IMR-90 (cell line): Measurements from ENCODE around the gene ZNF48. TPM values are rescaled to one million over a fixed set of nuclear protein-coding genes. Genes with fewer than 3 reads are reported as not detected.

Source experiments
- ATAC-seq: fragments of 200-7000 bp; cut with Tn5 transposase; 2 replicates; pipeline ENCODE4 v1.9.1; 2020; ENCODE audit warnings: low read depth, mild to moderate bottlenecking, moderate library complexity
- BruUV-seq: library from RNA; stranded (reverse); fragments of 400-500 nt; replicated peaks from 2 replicates; lab custom pipeline; 2021; lab: Mats Ljungman, UMichigan
- CTCF ChIA-PET: fragments of 300-600 bp; formaldehyde crosslinking; extraction: SDS; loops from one replicate; lab custom pipeline; 2021; ENCODE audit warnings: antibody characterized with exemption; lab: Yijun Ruan, JAX
- POLR2A ChIA-PET: fragments of 300-600 bp; sonication (Branson Sonifier 250); formaldehyde crosslinking; loops from one replicate; lab custom pipeline; 2022; ENCODE audit warnings: antibody characterized with exemption; ENCODE audit not compliant: unreplicated experiment; lab: Charles Lee
- DNase-seq: peaks from one replicate; pipeline ENCODE4 v3.0.0; 2013
- H2AFZ ChIP-seq: replicated peaks from 2 replicates; pipeline ENCODE3; 2013; ENCODE audit warnings: low read length, mild to moderate bottlenecking; ENCODE audit not compliant: poor library complexity
- H2AK5ac ChIP-seq: 2 replicates; pipeline ENCODE4 v1.6.1; 2013; ENCODE audit warnings: low read depth, low read length, inconsistent platforms
- H2AK9ac ChIP-seq: replicated peaks from 2 replicates; pipeline ENCODE3; 2013; ENCODE audit warnings: mild to moderate bottlenecking, low read depth, low read length, moderate library complexity; ENCODE audit not compliant: poor library complexity
- H2BK120ac ChIP-seq: 2 replicates; pipeline ENCODE4 v1.6.1; 2013; ENCODE audit warnings: low read depth, low read length, inconsistent platforms
- H2BK15ac ChIP-seq: 3 replicates; pipeline ENCODE4 v1.6.1; 2013; ENCODE audit warnings: low read depth, low read length, inconsistent platforms
- H2BK20ac ChIP-seq: 2 replicates; pipeline ENCODE4 v1.6.1; 2013; ENCODE audit warnings: low read depth, mild to moderate bottlenecking, inconsistent platforms, low read length, moderate library complexity
- H2BK5ac ChIP-seq: 2 replicates; pipeline ENCODE4 v1.6.1; 2013; ENCODE audit warnings: mild to moderate bottlenecking, low read depth, low read length, inconsistent platforms; ENCODE audit not compliant: poor library complexity, severe bottlenecking
- H3K14ac ChIP-seq: replicated peaks from 2 replicates; pipeline ENCODE4 v1.6.1; 2013; ENCODE audit warnings: low read depth, low read length, inconsistent platforms
- H3K18ac ChIP-seq: 2 replicates; pipeline ENCODE4 v1.6.1; 2013; ENCODE audit warnings: low read depth, low read length, control low read depth
- H3K23ac ChIP-seq: 2 replicates; pipeline ENCODE4 v1.6.1; 2013; ENCODE audit warnings: low read depth, low read length, inconsistent platforms
- H3K27ac ChIP-seq: 2 replicates; pipeline ENCODE4 v1.5.1; 2013; ENCODE audit warnings: mild to moderate bottlenecking, control low read depth, low read length; ENCODE audit not compliant: insufficient read depth
- H3K27me3 ChIP-seq: 2 replicates; pipeline ENCODE4 v1.6.1; 2013; ENCODE audit warnings: low read length; ENCODE audit not compliant: control insufficient read depth, insufficient read depth
- H3K36me3 ChIP-seq: 2 replicates; pipeline ENCODE4 v1.6.1; 2013; ENCODE audit warnings: low read length, mixed read lengths; ENCODE audit not compliant: control insufficient read depth, insufficient read depth
- H3K4ac ChIP-seq: 2 replicates; pipeline ENCODE4 v1.6.1; 2013; ENCODE audit warnings: low read depth, low read length, inconsistent platforms
- H3K4me1 ChIP-seq: 2 replicates; pipeline ENCODE4 v1.6.1; 2013; ENCODE audit warnings: low read length, mixed read lengths; ENCODE audit not compliant: control insufficient read depth, insufficient read depth
- H3K4me2 ChIP-seq: 2 replicates; pipeline ENCODE4 v1.6.1; 2013; ENCODE audit warnings: low read depth, mild to moderate bottlenecking, control low read depth, low read length, moderate library complexity
- H3K4me3 ChIP-seq: 2 replicates; pipeline ENCODE4 v1.5.1; 2013; ENCODE audit warnings: low read depth, mild to moderate bottlenecking, control low read depth, low read length, moderate library complexity; ENCODE audit not compliant: insufficient read depth
- H3K56ac ChIP-seq: 2 replicates; pipeline ENCODE4 v1.6.1; 2013; ENCODE audit warnings: low read length, inconsistent platforms; ENCODE audit not compliant: insufficient read depth; ENCODE audit errors: extremely low read depth
- H3K79me1 ChIP-seq, 2 experiments: 2 replicates each; pipeline ENCODE4 v1.6.1; 2013; ENCODE audit warnings: low read length in 2 of 2, inconsistent platforms in 1 of 2, low read depth in 1 of 2
- H3K9ac ChIP-seq: 2 replicates; pipeline ENCODE4 v1.6.1; 2013; ENCODE audit warnings: low read depth, low read length, control low read depth
- H3K9me1 ChIP-seq: 2 replicates; pipeline ENCODE4 v1.6.1; 2013; ENCODE audit warnings: low read length, inconsistent platforms; ENCODE audit not compliant: insufficient read depth
- H3K9me3 ChIP-seq: 2 replicates; pipeline ENCODE4 v1.6.1; 2013; ENCODE audit warnings: low read length; ENCODE audit not compliant: control insufficient read depth, insufficient read depth
- H4K20me1 ChIP-seq: 2 replicates; pipeline ENCODE4 v1.6.1; 2013; ENCODE audit warnings: low read length, inconsistent platforms; ENCODE audit not compliant: insufficient read depth
- H4K5ac ChIP-seq: 2 replicates; pipeline ENCODE4 v1.6.1; 2013; ENCODE audit warnings: mild to moderate bottlenecking, low read depth, low read length, control low read depth
- H4K8ac ChIP-seq, 2 experiments: 2 replicates each; pipeline ENCODE4 v1.6.1; 2013; ENCODE audit warnings: low read depth in 2 of 2, low read length in 2 of 2, control low read depth in 1 of 2, inconsistent platforms in 1 of 2
- H4K91ac ChIP-seq: 2 replicates; pipeline ENCODE4 v1.6.1; 2013; ENCODE audit warnings: low read depth, low read length, inconsistent platforms; ENCODE audit not compliant: insufficient read depth
- BHLHE40 ChIP-seq: fragments of 150-350 bp; IDR thresholded peaks from 2 replicates; pipeline ENCODE4 v1.6.1; 2016; ENCODE audit warnings: mild to moderate bottlenecking, low read depth, low read length
- CEBPB ChIP-seq: IDR thresholded peaks from 2 replicates; pipeline ENCODE4 v1.6.1; 2012; ENCODE audit warnings: low read depth, low read length, improper control_type of control experiment
- CHD1 ChIP-seq: IDR thresholded peaks from 2 replicates; pipeline ENCODE4 v1.6.1; 2012; ENCODE audit warnings: low read depth, low read length, improper control_type of control experiment
- CTCF ChIP-seq: conservative IDR thresholded peaks from 2 replicates; pipeline ENCODE4 v1.5.1; 2012; ENCODE audit warnings: mild to moderate bottlenecking, low read depth, low read length, improper control_type of control experiment
- ELK1 ChIP-seq: fragments of 150-350 bp; IDR thresholded peaks from 2 replicates; pipeline ENCODE4 v1.6.1; 2016; ENCODE audit warnings: low read depth, mild to moderate bottlenecking, low read length, moderate library complexity, borderline replicate concordance
- FOS ChIP-seq: fragments of 150-350 bp; IDR thresholded peaks from 2 replicates; pipeline ENCODE4 v1.6.1; 2016; ENCODE audit warnings: low read depth, low read length
- MAFK ChIP-seq: IDR thresholded peaks from 2 replicates; pipeline ENCODE4 v1.6.1; 2012; ENCODE audit warnings: low read depth, low read length, improper control_type of control experiment
- MAZ ChIP-seq: IDR thresholded peaks from 2 replicates; pipeline ENCODE4 v1.6.1; 2012; ENCODE audit warnings: low read depth, mild to moderate bottlenecking, low read length, improper control_type of control experiment, moderate library complexity, borderline replicate concordance
- MXI1 ChIP-seq: IDR thresholded peaks from 2 replicates; pipeline ENCODE4 v1.6.1; 2012; ENCODE audit warnings: low read depth, mild to moderate bottlenecking, low read length, moderate library complexity, borderline replicate concordance
- NFE2L2 ChIP-seq: fragments of 150-350 bp; IDR thresholded peaks from 2 replicates; pipeline ENCODE4 v1.6.1; 2016; ENCODE audit warnings: low read depth, mild to moderate bottlenecking, low read length
- POLR2A ChIP-seq: IDR thresholded peaks from 2 replicates; pipeline ENCODE4 v1.6.1; 2012; ENCODE audit warnings: mild to moderate bottlenecking, low read depth, low read length
- RAD21 ChIP-seq: IDR thresholded peaks from 2 replicates; pipeline ENCODE4 v1.6.1; 2012; ENCODE audit warnings: low read length, improper control_type of control experiment
- RCOR1 ChIP-seq: IDR thresholded peaks from 2 replicates; pipeline ENCODE4 v1.6.1; 2012; ENCODE audit warnings: mild to moderate bottlenecking, low read length, improper control_type of control experiment; ENCODE audit not compliant: insufficient replicate concordance
- RFX5 ChIP-seq: IDR thresholded peaks from 2 replicates; pipeline ENCODE4 v1.8.0; 2012; ENCODE audit warnings: low read depth, mild to moderate bottlenecking, low read length, moderate library complexity
- SMC3 ChIP-seq: fragments of 150-350 bp; IDR thresholded peaks from 2 replicates; pipeline ENCODE4 v1.6.1; 2016; ENCODE audit warnings: low read depth, mild to moderate bottlenecking, antibody characterized with exemption, low read length, moderate library complexity
- USF2 ChIP-seq: fragments of 150-350 bp; IDR thresholded peaks from 2 replicates; pipeline ENCODE4 v1.6.1; 2017; ENCODE audit warnings: mild to moderate bottlenecking, antibody characterized with exemption, low read length, low read depth
- WGBS, 2 experiments: methylation state at CpG; one replicate each; pipeline versions ENCODE4 v1.1.5 to v1.1.7; 2013; ENCODE audit warnings: missing lambda C conversion rate in 2 of 2; ENCODE audit not compliant: insufficient read length in 1 of 2; ENCODE audit errors: extremely low coverage in 2 of 2; 5-methylcytosine and 5-hydroxymethylcytosine counted together
- dilution Hi-C: fragments of 300-500 bp; cut with HindIII; formaldehyde crosslinking; loops from one replicate; pipeline ENCODE4 v1.14.3; 2018; ENCODE audit warnings: low sequenced_read_pairs; ENCODE audit not compliant: unreplicated experiment
- in situ Hi-C: fragments of 300-500 bp; cut with MboI; formaldehyde crosslinking; loops from 3 replicates; pipeline ENCODE4 v1.14.3; 2019; ENCODE audit warnings: low sequenced_read_pairs, inconsistent platforms, mixed read lengths
- intact Hi-C: fragments of 100-400 bp; cut with micrococcal nuclease; formaldehyde crosslinking; loops from 2 replicates; pipeline ENCODE4 v1.10.0; 2022
- polyA plus RNA-seq, 3 experiments: library from polyadenylated mRNA; depleted of rRNA; stranded (reverse); fragments of >200 nt; gene quantifications; 2 replicates each; pipeline ENCODE4 v1.2.3, GENCODE V29; 2012; ENCODE audit warnings: low replicate concordance in 1 of 3
- total RNA-seq: library from RNA; depleted of rRNA; stranded (reverse); fragments of >200 nt; gene quantifications from 2 replicates; pipeline ENCODE4 v1.2.3, GENCODE V29; 2012

Gene ZNF48
- total and polyA plus RNA-seq, 2 of the 4 experiments (the other 2 are of a cell fraction), result 5.8 to 6.6 TPM

GRCh38 chr16:30346286-30346685 lies 48.9 kb upstream of the ZNF48 start:
- Histone ChIP-seq H4K8ac (no peak overlapping the region), H3K79me1 (peaks cover 0 to 19% of the 10 kb centered on the region in 2 experiments; a peak in 2 of 4 replicates), H2AK5ac (no peak overlapping the region; the same call in 1 of the 2 replicates), H3K36me3 (peaks cover 8% of the 10 kb centered on the region), H2BK120ac (no peak overlapping the region), H3K9me1 (no peaks in the 10 kb centered on the region), H2BK20ac (no peak overlapping the region), H2AK9ac (no peak overlapping the region), H2BK15ac (no peak overlapping the region), H2BK5ac (no peak overlapping the region), H3K9ac (no peak overlapping the region), H3K18ac (no peak overlapping the region), H4K20me1 (0 out of 2 replicates have a peak, but pooled peaks cover 6% of the 10 kb centered on the region), H3K4ac (no peak overlapping the region), H3K4me2 (no peak overlapping the region), H3K56ac (no peak overlapping the region), H3K4me3 (no peak overlapping the region), H3K4me1 (no peaks in the 10 kb centered on the region), H3K14ac (no peak overlapping the region), H4K91ac (no peak overlapping the region), H3K9me3 (no peaks in the 10 kb centered on the region), H2AFZ (no peak overlapping the region), H3K27me3 (no peaks in the 10 kb centered on the region), H3K23ac (no peak overlapping the region), H3K27ac (no peak overlapping the region), H4K5ac (no peak overlapping the region)
- CTCF ChIA-PET, result no interaction called here
- POLR2A ChIA-PET, result no interaction called here
- ATAC-seq, result no peak
- TF ChIP-seq CEBPB (no peak), USF2 (no peak), MAZ (no peak), NFE2L2 (no peak), RFX5 (no peak), MXI1 (no peak), CTCF (no peak), BHLHE40 (no peak), FOS (no peak), RAD21 (no peak), MAFK (no peak), CHD1 (no peak), ELK1 (no peak), POLR2A (no peak), SMC3 (no peak), RCOR1 (no peak)
- dilution Hi-C loops, result no loop called here
- WGBS, 2 experiments, result 93% methylated on average over 3 of the region's 3 CpGs; no CpG with 5 or more reads in 1 of the 2 experiments
- in situ Hi-C loops, result no loop called here
- intact Hi-C loops, result no loop called here
- BruUV-seq, result no TSS peak
- DNase-seq, result no peak
